Kidney epithelial cell (primary cell): Measurements from ENCODE around the gene RTP3. TPM values are rescaled to one million over a fixed set of nuclear protein-coding genes. Genes with fewer than 3 reads are reported as not detected.

ENCODE experiments used
- DNase-seq: peaks from one replicate; pipeline ENCODE4 v3.0.0-alpha.2; 2010; ENCODE audit warnings: low read depth
- H3K27me3 ChIP-seq: 2 replicates; pipeline ENCODE4 v1.6.0; 2011; ENCODE audit warnings: low read length; ENCODE audit not compliant: control insufficient read depth, insufficient read depth
- H3K36me3 ChIP-seq: 2 replicates; pipeline ENCODE4 v1.5.1; 2011; ENCODE audit warnings: low read length; ENCODE audit not compliant: control insufficient read depth, insufficient read depth
- H3K4me3 ChIP-seq: 2 replicates; pipeline ENCODE4 v1.5.1; 2011; ENCODE audit warnings: low read depth, mild to moderate bottlenecking, control low read depth, low read length
- CTCF ChIP-seq: IDR thresholded peaks from 2 replicates; pipeline ENCODE4 v1.5.1; 2011; ENCODE audit warnings: mild to moderate bottlenecking, moderate library complexity, low read length, control low read depth, inconsistent platforms; ENCODE audit not compliant: insufficient read depth, poor library complexity, severe bottlenecking
- total RNA-seq: library from RNA; depleted of rRNA; stranded (reverse); fragments of >200 nt; gene quantifications from 2 replicates; pipeline ENCODE4 v1.2.3, GENCODE V29; 2015

RTP3 gene
- total RNA-seq, 1 donor from 2014 or later = not detected

- TF ChIP-seq CTCF = no peak
- DNase-seq = no peak
- peaks cover 37% of the 10 kb centered on the region for H3K27me3 ChIP-seq
- no peaks in the 10 kb centered on the region for H3K36me3 ChIP-seq
- no peak overlapping the region for H3K4me3 ChIP-seq
Observed at GRCh38 chr3:46466273-46466672, 31.5 kb upstream of the RTP3 start.

GRCh38 chr3:46466871-46467403 lies 30.8 kb upstream of the RTP3 start:
- Histone ChIP-seq H3K4me3 (no peak overlapping the region), H3K36me3 (no peaks in the 10 kb centered on the region), H3K27me3 (peaks cover 39% of the 10 kb centered on the region)
- no peak for DNase-seq
- TF ChIP-seq CTCF = no peak

- no peak for DNase-seq
- Histone ChIP-seq H3K4me3 (no peak overlapping the region), H3K27me3 (peaks cover 40% of the 10 kb centered on the region), H3K36me3 (no peaks in the 10 kb centered on the region)
- TF ChIP-seq CTCF = no peak
Observed at GRCh38 chr3:46467562-46467961, 30.2 kb upstream of the RTP3 start.

- H3K36me3 ChIP-seq = no peaks in the 10 kb centered on the region
- peaks cover 27% of the 10 kb centered on the region for H3K27me3 ChIP-seq
- no peak for DNase-seq
- no peak for TF ChIP-seq CTCF
- no peak overlapping the region for H3K4me3 ChIP-seq
Observed at GRCh38 chr3:46468753-46469600, 28.8 kb upstream of the RTP3 start.

GRCh38 chr3:46469680-46470357 lies 28.0 kb upstream of the RTP3 start:
- H3K36me3 ChIP-seq = no peaks in the 10 kb centered on the region
- no peak for DNase-seq
- peaks cover 19% of the 10 kb centered on the region for H3K27me3 ChIP-seq
- TF ChIP-seq CTCF = no peak
- H3K4me3 ChIP-seq = no peak overlapping the region

GRCh38 chr3:46470831-46471230 lies 26.9 kb upstream of the RTP3 start:
- H3K36me3 ChIP-seq = no peaks in the 10 kb centered on the region
- TF ChIP-seq CTCF = no peak
- H3K4me3 ChIP-seq = no peak overlapping the region
- H3K27me3 ChIP-seq = peaks cover 10% of the 10 kb centered on the region
- no peak for DNase-seq
